T1000 (cell line): ENCODE data around the gene KISS1.
A peak's percentile ranks its signal among the peaks of the same experiment; 100 is the strongest.

Experiments used
- DNase-seq: peaks from one replicate; lab custom pipeline; 2025; ENCODE audit warnings: mixed read lengths; lab: John Stamatoyannopoulos, UW

The KISS1 gene

GRCh38 chr1:204191456-204191855, 4.8 kb downstream of the KISS1 start:
- no peak for DNase-seq

- DNase-seq: no peak
Observed at GRCh38 chr1:204190212-204191211, 5.8 kb downstream of the KISS1 start.

DNA sequence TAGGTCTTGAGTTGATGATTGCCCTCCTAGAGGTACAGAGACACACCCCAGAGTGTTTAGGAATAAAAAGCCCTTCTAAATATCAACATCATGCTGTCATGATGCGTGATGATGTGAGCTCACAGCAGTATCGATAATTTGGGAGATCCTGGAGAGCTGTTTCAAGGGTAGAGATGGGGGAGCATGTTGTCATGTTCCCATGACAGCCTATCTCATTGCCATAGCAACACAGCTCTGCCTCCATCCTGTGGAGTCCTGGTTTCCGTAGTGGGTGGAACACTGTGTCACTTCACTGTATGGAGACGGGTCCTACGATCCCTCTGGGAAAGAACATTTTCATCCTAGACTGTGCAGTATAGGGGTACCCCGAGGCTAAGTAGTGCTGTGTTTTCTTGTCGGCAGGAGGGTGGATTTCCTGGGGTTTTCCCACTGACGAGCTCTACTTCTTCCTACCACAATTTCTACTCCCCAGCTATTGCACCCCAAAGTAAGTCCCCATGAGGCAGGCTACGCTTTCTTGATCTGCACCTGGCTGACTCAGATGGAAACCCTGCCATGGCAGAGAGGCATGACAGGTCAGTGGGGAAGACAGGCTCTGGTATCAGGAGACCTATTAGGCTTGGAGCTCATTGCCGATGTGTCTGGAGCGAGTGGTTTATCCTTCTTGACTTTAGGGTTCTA, 7.2 kb downstream of the KISS1 start:
- DNase-seq: no peak

GRCh38 chr1:204186597-204186996, 9.7 kb downstream of the KISS1 start:
- DNase-seq: no peak

DNA sequence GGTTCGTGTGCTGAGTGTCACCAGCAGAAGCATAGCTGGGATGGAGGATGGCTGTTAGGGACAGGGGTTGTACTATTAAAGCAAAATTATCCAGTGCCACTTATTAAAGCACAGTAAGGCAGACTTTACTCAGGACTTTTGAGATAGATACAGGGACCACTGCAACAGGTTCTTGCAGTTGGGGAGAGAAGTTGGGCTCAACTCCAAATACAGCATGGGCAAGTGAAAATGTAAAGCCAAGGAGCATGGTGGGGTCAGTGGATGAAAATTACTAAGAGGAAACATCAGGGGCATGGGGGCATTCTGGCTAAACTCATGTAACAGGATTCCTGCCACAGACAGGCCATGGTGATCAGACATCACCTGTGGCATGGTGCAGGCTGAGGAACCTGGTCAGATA, 15.2 kb downstream of the KISS1 start:
- DNase-seq: no peak

- no peak for DNase-seq
Observed at GRCh38 chr1:204180133-204180532, 16.2 kb downstream of the KISS1 start.

- no peak for DNase-seq
Observed at GRCh38 chr1:204178487-204179281, 17.6 kb downstream of the KISS1 start.

DNA sequence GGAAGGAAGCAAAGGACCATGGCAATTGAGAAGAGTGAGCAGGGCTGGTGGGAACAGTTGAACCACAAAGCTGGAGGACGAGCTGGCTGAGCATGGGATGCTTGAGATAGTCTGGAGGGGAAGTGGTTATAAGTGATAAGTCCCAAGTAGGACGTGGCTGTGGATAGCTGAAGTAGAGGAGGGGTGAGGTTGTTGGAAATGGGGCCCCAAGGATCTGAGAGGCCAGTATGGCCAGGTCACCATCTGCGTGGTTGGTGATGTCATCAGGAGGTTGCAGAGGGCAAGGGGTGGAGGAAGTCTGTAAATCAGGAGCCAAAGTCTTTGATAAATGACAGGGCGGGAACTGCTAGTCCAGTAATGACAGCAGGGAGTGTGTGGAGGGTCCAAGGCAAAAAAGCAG, 19.2 kb downstream of the KISS1 start:
- DNase-seq: no peak

DNA sequence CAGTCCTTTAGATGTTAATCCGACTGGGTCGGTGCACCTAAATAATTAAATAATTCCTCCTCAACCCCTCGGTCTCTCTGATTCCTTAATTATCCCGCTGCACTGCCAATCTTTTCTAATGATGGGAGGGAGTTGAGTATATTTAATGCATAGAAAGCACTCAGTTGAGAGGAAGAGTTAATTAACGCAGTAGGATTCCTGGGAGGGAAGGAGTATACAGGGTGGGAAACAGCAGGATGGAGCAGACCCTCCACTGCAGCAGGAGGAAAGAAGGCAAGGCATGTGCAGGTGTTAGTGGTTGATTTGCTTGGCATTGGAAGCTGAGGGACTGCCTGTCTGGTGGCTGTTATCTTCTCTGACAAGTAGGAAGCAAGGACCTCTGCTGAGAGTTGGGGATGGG, 20.2 kb downstream of the KISS1 start:
- DNase-seq: no peak

GRCh38 chr1:204174958-204175357, 21.3 kb downstream of the KISS1 start:
- DNase-seq: no peak

GRCh38 chr1:204172404-204173029, 23.8 kb downstream of the KISS1 start:
- DNase-seq: no peak

GRCh38 chr1:204171751-204172178, 24.5 kb downstream of the KISS1 start:
- no peak for DNase-seq

DNA sequence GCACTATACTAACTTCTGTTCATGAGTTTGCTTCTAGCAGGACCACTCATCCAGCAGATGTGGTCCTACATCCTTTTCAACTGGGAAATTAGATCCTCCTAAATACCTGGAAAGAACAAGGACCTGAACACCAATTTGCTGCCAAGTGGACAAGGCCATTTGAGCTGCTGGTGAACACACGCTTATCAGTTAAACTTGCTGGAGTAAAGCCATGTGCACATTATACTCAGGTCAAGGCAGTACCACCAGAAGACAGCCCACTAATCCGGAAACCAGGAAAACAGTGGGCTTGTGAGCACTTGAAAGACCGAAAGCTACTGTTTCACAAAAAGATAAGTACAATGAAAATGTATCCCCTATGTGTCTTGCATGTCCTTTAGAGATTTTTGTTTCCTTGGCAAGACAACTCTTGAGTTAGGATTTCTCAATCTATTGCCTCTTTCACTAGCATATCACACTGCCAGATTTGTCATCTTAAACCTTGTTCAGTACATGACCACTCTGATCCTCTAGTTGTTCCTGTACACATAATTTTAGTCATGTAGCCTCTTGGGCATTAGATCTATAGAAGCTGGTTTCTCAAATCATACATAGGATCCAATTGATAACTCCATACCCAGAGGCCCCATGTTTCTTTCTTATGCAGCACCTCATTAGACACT, 25.7 kb downstream of the KISS1 start:
- DNase-seq: no peak

DNA sequence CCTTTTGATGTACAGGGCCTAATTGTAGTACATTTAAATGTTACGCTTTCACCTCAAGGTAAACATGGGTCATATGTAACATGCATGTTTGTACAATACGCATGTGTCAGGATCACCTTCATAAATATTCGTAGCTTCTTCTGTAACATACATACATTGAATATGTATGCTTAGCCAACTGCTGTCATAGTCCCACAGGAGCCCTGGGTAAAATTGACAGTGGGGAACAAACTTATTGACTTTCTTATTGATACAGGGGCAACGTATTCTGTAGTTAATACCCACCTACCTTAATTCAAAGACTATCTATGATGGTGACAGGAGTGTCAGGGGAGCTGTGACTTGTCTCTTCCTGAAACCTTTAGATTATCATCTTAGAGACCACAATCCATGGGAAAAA, 26.4 kb downstream of the KISS1 start:
- no peak for DNase-seq

GRCh38 chr1:204167730-204168129, 28.6 kb downstream of the KISS1 start:
- DNase-seq: no peak

DNA sequence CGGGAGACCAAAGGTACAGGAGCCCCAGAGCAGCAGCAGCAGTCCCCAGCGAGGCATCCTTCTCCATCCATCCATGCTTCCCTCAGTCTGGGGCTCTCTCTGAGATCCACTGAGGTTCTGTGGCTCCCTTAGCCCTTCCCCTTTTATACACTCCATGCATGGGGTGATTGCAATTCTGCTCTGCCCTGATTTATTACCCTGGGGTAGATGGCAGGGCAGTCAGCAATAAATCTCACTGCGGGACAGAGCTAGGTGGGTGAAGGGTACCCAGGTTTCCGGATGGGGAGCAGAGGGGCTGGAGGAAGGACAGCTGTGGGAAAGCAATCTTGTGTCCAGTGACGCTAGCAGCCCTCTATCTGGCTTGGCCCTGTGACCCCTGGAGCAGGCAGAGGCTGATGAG, 30.1 kb downstream of the KISS1 start, which contains the start of gene REN:
TSS of gene REN (minus strand) at position 119 of the 400 bp plus-strand sequence. CDS start at position 75, 44 bp downstream.
- no peak for DNase-seq

- DNase-seq: peak; percentile 80
Observed at GRCh38 chr1:204162494-204163074, 33.7 kb downstream of the KISS1 start.

DNA sequence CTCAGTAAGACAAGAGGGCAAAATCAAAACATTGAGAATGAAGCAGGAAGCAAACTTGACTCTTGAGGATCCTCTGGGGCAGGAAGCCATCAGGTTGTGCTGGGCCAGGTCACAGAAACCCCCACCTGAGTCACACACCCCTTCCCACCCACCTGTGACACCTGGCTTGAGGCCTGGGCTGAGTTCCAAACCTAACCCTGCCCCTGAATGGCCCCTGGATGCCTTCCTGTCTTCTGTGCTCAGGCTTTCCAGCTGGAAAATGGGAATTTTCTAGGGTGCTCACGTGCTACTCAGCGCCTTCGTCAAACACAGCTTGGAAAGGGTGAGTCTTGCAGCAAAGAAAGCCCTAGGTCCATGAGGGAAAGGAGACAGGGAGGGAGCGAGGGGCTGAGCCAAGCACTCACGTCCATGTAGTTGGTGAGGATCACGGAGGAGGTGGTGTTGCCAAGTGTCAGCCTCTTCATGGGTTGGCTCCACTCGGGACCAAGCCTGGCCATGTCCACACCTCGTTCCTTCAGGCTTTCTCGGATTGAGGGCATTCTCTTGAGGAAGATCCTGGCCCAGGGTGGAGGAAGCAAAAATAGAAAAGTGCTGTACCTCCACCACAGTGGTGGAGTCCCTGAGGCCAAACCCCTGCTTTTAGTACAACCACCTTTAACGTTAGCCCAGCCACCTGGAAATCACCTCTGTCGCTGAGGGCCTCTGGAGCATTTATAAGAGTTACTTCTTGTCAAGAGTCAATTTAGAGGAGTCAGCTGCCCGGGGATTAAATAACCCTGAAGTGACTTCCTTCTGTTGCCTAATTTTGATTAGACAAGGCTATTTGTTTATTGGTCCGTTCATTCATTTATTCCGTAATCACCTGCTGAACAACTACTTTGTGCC, 34.4 kb downstream of the KISS1 start:
- DNase-seq: no peak

DNA sequence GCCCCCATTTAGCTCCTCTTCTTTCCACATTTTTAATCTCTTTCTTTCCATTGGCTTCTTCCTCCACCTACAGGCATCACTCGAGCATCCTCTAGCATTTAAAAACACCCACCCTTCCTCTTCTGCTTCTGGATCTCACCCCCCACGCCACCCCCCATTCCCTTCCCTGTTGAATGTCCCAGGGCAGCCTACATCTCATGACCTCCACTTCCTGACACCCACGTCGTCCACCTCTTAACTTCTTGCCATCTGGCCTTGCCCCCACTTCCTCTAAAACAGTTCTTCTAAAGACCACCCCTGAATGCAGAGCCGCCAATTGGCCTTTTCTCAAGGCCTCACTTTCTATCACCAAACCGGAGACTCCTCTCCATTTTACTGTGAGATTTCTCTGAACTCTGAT, 38.3 kb downstream of the KISS1 start:
- no peak for DNase-seq

DNA sequence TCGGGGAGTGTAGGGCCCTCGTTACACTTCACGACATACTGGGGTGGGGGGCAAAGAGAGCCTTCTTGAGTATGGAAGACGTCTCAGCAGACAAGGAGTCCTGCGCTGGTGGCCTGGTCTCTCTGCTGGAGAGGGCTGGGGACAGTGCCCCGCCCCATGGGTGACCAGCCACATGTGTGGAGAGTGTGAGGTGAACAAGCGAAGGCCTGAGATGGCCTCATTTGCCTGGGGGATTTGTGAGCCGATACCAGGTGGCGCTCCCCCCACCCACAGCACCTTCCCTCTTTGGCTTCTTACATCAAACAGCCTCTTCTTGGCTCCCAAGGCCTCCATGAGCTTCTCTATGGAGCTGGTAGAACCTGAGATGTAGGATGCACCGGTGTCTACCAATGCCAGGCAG, 40.4 kb downstream of the KISS1 start:
- DNase-seq: no peak
